Measurements from ENCODE around the gene PATL2. TPM values are rescaled to one million over a fixed set of nuclear protein-coding genes. Genes with fewer than 3 reads are reported as not detected.

Gene PATL2
- total and polyA plus RNA-seq, 2 donors (not counting 3 experiments of a cell fraction or from before 2014, with no cell fraction given) = 0.18 TPM; not detected in 1

DNA sequence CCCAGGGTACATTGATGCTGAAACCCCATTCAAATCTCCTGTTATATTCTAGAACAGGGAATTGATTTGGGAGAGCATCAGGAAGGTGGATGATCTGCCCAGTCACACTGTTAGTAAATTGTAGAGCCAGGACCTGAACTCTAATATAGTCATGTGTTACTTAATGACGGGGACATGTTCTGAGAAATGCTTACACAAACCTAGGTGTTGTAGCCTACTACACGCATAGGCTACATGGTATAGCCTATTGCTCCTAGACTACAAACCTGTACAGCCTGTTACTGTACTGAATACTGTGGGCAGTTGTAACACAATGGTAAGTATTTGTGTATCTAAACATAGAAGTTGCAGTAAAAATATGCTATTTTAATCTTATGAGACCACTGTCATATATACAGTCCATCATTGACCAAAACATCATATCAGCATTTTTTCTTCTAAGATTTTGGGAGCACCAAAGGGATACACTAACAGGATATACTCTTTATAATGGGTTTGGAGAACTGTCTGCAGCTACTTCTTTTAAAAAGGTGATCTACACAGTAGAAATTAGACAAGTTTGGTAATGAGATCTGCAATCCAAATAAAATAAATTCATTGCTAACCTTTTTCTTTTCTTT lies 6.0 kb upstream of the PATL2 start:
- dilution Hi-C loops (cut with MboI; ENCODE audit: extremely low pct_ligation_motif_present, low sequenced_read_pairs) = no loop called here
- no peaks in the 10 kb centered on the region for H3K4me1 ChIP-seq (ENCODE audit: control insufficient read depth, extremely low read depth, insufficient read depth, low read length)
- no peaks in the 10 kb centered on the region for H3K9me1 ChIP-seq (replicated peaks; ENCODE audit: control insufficient read depth, extremely low read depth, insufficient read depth, low read length)
- BruUV-seq (replicated peaks) = no TSS peak
- intact Hi-C loops (cut with micrococcal nuclease) = loop anchor here (10.0 kb wide), 2 partner anchors 208 to 478 kb away; no protein-coding TSS in a partner anchor
- H3K27me3 ChIP-seq (ENCODE audit: control insufficient read depth in 2 of 2, insufficient read depth in 2 of 2, low read length in 2 of 2) = no peaks in the 10 kb centered on the region
- ChIA-PET CTCF (no interaction called here), POLR2A (interaction anchor here (1.2 kb wide), 1 partner anchor 12 kb away, joined by 4 read pairs; no protein-coding TSS in a partner anchor)
- DNase-seq (ENCODE audit: low read depth, low spot score) (no peak), FAIRE-seq (no peak)
- peaks cover 5% of the 10 kb centered on the region for H4K20me1 ChIP-seq (replicated peaks; ENCODE audit: control insufficient read depth, extremely low read depth, insufficient read depth, low read length)
- H3K27ac ChIP-seq (ENCODE audit: insufficient read depth, low read depth, low read length) = no peak overlapping the region
- TF ChIP-seq FOS (IDR thresholded peaks at IDR 0.05; ENCODE audit: borderline replicate concordance, insufficient read depth, low read length) = no peak
- H3K9me3 ChIP-seq (replicated peaks; ENCODE audit: control insufficient read depth, insufficient read depth, low read length) = no peaks in the 10 kb centered on the region
- no peak overlapping the region for H3K9ac ChIP-seq (replicated peaks; ENCODE audit: extremely low read depth, insufficient read depth, low read length)
- H3K79me2 ChIP-seq (ENCODE audit: control insufficient read depth, insufficient read depth, low read length) = peaks cover 36% of the 10 kb centered on the region
- H3K4me2 ChIP-seq (ENCODE audit: insufficient read depth, low read length) = no peak overlapping the region
- H3K4me3 ChIP-seq (replicated peaks in 1 of 3; ENCODE audit: insufficient read depth in 1 of 3, low read depth in 1 of 3, low read length in 3 of 3) = no peak overlapping the region
- H2AFZ ChIP-seq (ENCODE audit: low read depth, low read length) = no peak overlapping the region
- peaks cover 15 to 24% of the 10 kb centered on the region in 2 experiments for H3K36me3 ChIP-seq (ENCODE audit: control insufficient read depth in 2 of 2, extremely low read depth in 1 of 2, insufficient read depth in 2 of 2, low read length in 2 of 2)

DNA sequence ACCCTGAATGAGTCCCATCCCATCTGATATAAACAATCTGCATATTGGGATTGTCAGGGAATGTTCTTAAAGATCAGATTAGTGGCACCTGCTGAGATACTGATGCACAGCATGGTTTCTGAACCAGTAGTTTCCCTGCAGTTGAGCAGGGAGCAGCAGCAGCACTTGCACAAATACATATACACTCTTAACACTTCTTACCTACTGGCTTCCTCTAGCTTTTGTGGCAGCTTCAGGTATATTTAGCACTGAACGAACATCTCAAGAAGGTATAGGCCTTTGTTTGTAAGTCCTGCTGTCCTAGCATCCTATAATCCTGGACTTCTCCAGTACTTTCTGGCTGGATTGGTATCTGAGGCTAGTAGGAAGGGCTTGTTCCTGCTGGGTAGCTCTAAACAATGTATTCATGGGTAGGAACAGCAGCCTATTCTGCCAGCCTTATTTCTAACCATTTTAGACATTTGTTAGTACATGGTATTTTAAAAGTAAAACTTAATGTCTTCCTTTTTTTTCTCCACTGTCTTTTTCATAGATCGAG lies 4.7 kb upstream of the PATL2 start:
- no TSS peak for BruUV-seq (replicated peaks)
- Histone ChIP-seq H3K9ac (replicated peaks; ENCODE audit: extremely low read depth, insufficient read depth, low read length) (no peak overlapping the region), H3K4me1 (ENCODE audit: control insufficient read depth, extremely low read depth, insufficient read depth, low read length) (no peaks in the 10 kb centered on the region), H3K27me3 (ENCODE audit: control insufficient read depth in 2 of 2, insufficient read depth in 2 of 2, low read length in 2 of 2) (no peaks in the 10 kb centered on the region), H4K20me1 (replicated peaks; ENCODE audit: control insufficient read depth, extremely low read depth, insufficient read depth, low read length) (peaks cover 5% of the 10 kb centered on the region), H3K27ac (ENCODE audit: insufficient read depth, low read depth, low read length) (no peak overlapping the region), H3K9me3 (replicated peaks; ENCODE audit: control insufficient read depth, insufficient read depth, low read length) (no peaks in the 10 kb centered on the region), H3K4me2 (ENCODE audit: insufficient read depth, low read length) (no peak overlapping the region), H3K4me3 (replicated peaks in 1 of 3; ENCODE audit: insufficient read depth in 1 of 3, low read depth in 1 of 3, low read length in 3 of 3) (no peak overlapping the region), H2AFZ (ENCODE audit: low read depth, low read length) (no peak overlapping the region), H3K79me2 (ENCODE audit: control insufficient read depth, insufficient read depth, low read length) (peaks cover 44% of the 10 kb centered on the region), H3K36me3 (ENCODE audit: control insufficient read depth in 2 of 2, extremely low read depth in 1 of 2, insufficient read depth in 2 of 2, low read length in 2 of 2) (peaks cover 15 to 24% of the 10 kb centered on the region in 2 experiments), H3K9me1 (replicated peaks; ENCODE audit: control insufficient read depth, extremely low read depth, insufficient read depth, low read length) (no peaks in the 10 kb centered on the region)
- dilution Hi-C loops (cut with MboI; ENCODE audit: extremely low pct_ligation_motif_present, low sequenced_read_pairs) = no loop called here
- ChIA-PET POLR2A (interaction anchor here (1.1 kb wide), 1 partner anchor 20 kb away, joined by 3 read pairs; no protein-coding TSS in a partner anchor), CTCF (interaction anchor here (1.6 to 6.8 kb wide), 2 partner anchors 10 to 21 kb away, joined by 7 to 107 read pairs; partner anchors contain the start of gene TRIM69)
- FAIRE-seq (no peak), DNase-seq (ENCODE audit: low read depth, low spot score) (no peak)
- intact Hi-C loops (cut with micrococcal nuclease) = loop anchor here (10.0 kb wide), 2 partner anchors 209 to 479 kb away; no protein-coding TSS in a partner anchor
- no peak for TF ChIP-seq POLR2AphosphoS5 (IDR thresholded peaks at IDR 0.05; ENCODE audit: insufficient read depth, low read depth, low read length)
- no peak for TF ChIP-seq GATA2 (IDR thresholded peaks at IDR 0.05; ENCODE audit: insufficient read depth, insufficient read length, low read depth, low read length)
- TF ChIP-seq, protein P1, sequence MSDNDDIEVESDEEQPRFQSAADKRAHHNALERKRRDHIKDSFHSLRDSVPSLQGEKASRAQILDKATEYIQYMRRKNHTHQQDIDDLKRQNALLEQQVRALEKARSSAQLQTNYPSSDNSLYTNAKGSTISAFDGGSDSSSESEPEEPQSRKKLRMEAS (IDR thresholded peaks at IDR 0.05; ENCODE audit: insufficient read depth, insufficient read length) = no peak
- TF ChIP-seq FOS (IDR thresholded peaks at IDR 0.05; ENCODE audit: borderline replicate concordance, insufficient read depth, low read length) = no peak
- TF ChIP-seq, protein P2, sequence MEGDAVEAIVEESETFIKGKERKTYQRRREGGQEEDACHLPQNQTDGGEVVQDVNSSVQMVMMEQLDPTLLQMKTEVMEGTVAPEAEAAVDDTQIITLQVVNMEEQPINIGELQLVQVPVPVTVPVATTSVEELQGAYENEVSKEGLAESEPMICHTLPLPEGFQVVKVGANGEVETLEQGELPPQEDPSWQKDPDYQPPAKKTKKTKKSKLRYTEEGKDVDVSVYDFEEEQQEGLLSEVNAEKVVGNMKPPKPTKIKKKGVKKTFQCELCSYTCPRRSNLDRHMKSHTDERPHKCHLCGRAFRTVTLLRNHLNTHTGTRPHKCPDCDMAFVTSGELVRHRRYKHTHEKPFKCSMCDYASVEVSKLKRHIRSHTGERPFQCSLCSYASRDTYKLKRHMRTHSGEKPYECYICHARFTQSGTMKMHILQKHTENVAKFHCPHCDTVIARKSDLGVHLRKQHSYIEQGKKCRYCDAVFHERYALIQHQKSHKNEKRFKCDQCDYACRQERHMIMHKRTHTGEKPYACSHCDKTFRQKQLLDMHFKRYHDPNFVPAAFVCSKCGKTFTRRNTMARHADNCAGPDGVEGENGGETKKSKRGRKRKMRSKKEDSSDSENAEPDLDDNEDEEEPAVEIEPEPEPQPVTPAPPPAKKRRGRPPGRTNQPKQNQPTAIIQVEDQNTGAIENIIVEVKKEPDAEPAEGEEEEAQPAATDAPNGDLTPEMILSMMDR (IDR thresholded peaks at IDR 0.05; ENCODE audit: extremely low read depth in 1 of 2, insufficient read depth in 1 of 2, low read depth in 1 of 2, low read length in 2 of 2) = no peak
- no peak for TF ChIP-seq EZH2 (IDR thresholded peaks at IDR 0.05; ENCODE audit: borderline replicate concordance, low read depth, low read length, severe bottlenecking)
- TF ChIP-seq JUN (IDR thresholded peaks at IDR 0.05; ENCODE audit: borderline replicate concordance, insufficient read depth, insufficient read length, low read depth) = no peak
